NT2/D1 (cell line): ENCODE results near the gene MBLAC1.

Experiments
- SUZ12 ChIP-seq: IDR thresholded peaks from 2 replicates; pipeline ENCODE4 v1.6.1; 2011; ENCODE audit not compliant: insufficient read length, insufficient read depth; ENCODE audit errors: extremely low read depth
- YY1 ChIP-seq: IDR thresholded peaks from 2 replicates; pipeline ENCODE4 v1.6.1; 2011; ENCODE audit not compliant: insufficient read length, insufficient read depth
- ZNF274 ChIP-seq: IDR thresholded peaks from 2 replicates; pipeline ENCODE4 v1.6.1; 2011; ENCODE audit warnings: mild to moderate bottlenecking, low read depth, low read length

- TF ChIP-seq ZNF274 (no peak), YY1 (no peak), SUZ12 (no peak)
Observed at GRCh38 chr7:100118388-100119071, 8.2 kb upstream of the MBLAC1 start.
